ENCODE results near the gene TMEM178A. TPM values are rescaled to one million over a fixed set of nuclear protein-coding genes. Genes with fewer than 3 reads are reported as not detected.

The TMEM178A gene
- total and polyA plus RNA-seq, 12 donors = 0.35 to 46.4 (median 3.3) TPM; not detected in 1

DNA sequence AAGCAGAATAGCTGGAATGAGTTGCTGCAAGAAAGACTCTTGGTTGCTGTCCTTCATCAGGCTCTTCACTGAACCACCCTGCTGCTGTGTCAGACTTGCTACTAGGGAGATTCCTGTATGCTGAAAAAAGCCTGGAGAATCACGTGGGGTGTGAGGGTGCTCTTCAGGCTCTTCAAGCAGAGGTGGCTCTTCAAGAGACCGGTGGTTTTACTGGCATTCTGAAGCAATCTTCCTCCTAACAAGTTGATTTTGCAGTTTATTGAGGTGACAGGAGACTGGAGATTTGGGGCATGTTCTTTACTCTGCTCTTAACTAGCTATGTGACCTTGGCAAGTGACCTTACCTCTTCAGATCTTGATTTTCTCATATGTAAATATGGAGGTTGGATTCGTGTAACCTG lies 14.1 kb downstream of the TMEM178A start:
- 52 to 73% (median 69%) methylated on average over 2 to 3 of the region's 3 CpGs for WGBS, 4 donors
- Histone ChIP-seq H3K9me3 (replicated peaks in 1 of 3) (no peaks in the 10 kb centered on the region), H3K36me3 (replicated peaks in 1 of 2) (no peaks in the 10 kb centered on the region), H3K4me3 (no peak overlapping the region), H3K4me1 (replicated peaks in 1 of 2) (no peaks in the 10 kb centered on the region), H3K27ac (no peak overlapping the region), H3K27me3 (no peaks in the 10 kb centered on the region)
- no peak for DNase-seq
- no peak for TF ChIP-seq POLR2A (IDR thresholded peaks at IDR 0.05)
- TF ChIP-seq, protein P1, sequence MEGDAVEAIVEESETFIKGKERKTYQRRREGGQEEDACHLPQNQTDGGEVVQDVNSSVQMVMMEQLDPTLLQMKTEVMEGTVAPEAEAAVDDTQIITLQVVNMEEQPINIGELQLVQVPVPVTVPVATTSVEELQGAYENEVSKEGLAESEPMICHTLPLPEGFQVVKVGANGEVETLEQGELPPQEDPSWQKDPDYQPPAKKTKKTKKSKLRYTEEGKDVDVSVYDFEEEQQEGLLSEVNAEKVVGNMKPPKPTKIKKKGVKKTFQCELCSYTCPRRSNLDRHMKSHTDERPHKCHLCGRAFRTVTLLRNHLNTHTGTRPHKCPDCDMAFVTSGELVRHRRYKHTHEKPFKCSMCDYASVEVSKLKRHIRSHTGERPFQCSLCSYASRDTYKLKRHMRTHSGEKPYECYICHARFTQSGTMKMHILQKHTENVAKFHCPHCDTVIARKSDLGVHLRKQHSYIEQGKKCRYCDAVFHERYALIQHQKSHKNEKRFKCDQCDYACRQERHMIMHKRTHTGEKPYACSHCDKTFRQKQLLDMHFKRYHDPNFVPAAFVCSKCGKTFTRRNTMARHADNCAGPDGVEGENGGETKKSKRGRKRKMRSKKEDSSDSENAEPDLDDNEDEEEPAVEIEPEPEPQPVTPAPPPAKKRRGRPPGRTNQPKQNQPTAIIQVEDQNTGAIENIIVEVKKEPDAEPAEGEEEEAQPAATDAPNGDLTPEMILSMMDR (IDR thresholded peaks at IDR 0.05) = no peak
- intact Hi-C loops (cut with DNase I) = no loop called here

- TF ChIP-seq POLR2A (IDR thresholded peaks at IDR 0.05) = no peak
- TF ChIP-seq, protein P1 (IDR thresholded peaks at IDR 0.05) = no peak
- no peak for DNase-seq
- Histone ChIP-seq H3K4me3 (no peak overlapping the region), H3K27ac (no peak overlapping the region), H3K9me3 (replicated peaks in 1 of 3) (no peaks in the 10 kb centered on the region), H3K4me1 (replicated peaks in 1 of 2) (no peaks in the 10 kb centered on the region), H3K27me3 (no peaks in the 10 kb centered on the region), H3K36me3 (replicated peaks in 1 of 2) (no peaks in the 10 kb centered on the region)
- intact Hi-C loops (cut with DNase I) = no loop called here
- WGBS, 4 donors = 51 to 57% (median 54%) methylated on average over 2 of the region's 2 CpGs
These were observed 16.5 kb downstream of the TMEM178A start for GRCh38 chr2:39682066-39682692.

DNA sequence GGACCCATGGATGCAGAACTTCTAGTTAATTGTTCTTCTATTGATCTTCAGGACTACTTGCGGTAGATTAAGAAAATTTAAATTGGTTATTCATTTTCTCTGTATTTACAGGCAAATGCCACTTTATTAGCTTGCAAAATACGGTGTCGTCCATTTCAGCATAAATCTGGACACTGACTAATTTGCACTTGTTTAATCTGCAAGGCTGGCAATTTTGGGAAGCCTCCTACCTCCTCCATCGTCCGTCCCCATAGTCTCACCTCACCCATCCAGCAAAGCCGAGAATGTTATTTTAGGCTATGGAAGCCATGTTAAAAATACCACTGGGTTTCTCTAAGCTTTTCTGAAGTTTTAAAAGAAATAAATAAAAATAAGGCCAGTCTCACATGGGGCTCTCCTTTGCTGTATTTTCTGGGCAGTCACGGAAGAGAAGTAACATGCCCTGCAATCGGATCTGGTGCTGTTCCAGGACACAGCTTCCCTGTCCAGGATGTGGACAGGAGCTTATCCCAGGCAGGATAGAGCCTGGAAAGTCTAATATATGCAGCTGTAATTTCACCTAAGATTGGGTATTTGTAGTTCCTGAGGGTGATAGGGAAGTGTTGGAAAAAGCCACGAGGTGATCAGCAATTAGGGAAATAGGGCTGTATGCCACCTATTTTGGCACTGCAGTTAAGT lies 17.4 kb downstream of the TMEM178A start:
- Histone ChIP-seq H3K9me3 (replicated peaks in 1 of 3) (no peaks in the 10 kb centered on the region), H3K27ac (no peak overlapping the region), H3K36me3 (replicated peaks in 1 of 2) (no peaks in the 10 kb centered on the region), H3K4me1 (replicated peaks in 1 of 2) (no peaks in the 10 kb centered on the region), H3K27me3 (no peaks in the 10 kb centered on the region), H3K4me3 (no peak overlapping the region)
- DNase-seq = no peak
- WGBS, 4 donors = 86 to 92% (median 90%) methylated on average over 9 of the region's 9 CpGs
- intact Hi-C loops (cut with DNase I) = no loop called here
- TF ChIP-seq, protein P1 (IDR thresholded peaks at IDR 0.05) = no peak
- TF ChIP-seq POLR2A (IDR thresholded peaks at IDR 0.05) = no peak

- intact Hi-C loops (cut with DNase I) = no loop called here
- Histone ChIP-seq H3K4me3 (no peak overlapping the region), H3K27me3 (no peaks in the 10 kb centered on the region), H3K9me3 (replicated peaks in 1 of 3) (no peaks in the 10 kb centered on the region), H3K36me3 (replicated peaks in 1 of 2) (no peaks in the 10 kb centered on the region), H3K4me1 (replicated peaks in 1 of 2) (no peaks in the 10 kb centered on the region), H3K27ac (no peak overlapping the region)
- no peak for DNase-seq
- 86 to 93% (median 91%) methylated on average over 5 of the region's 5 CpGs for WGBS, 4 donors
- TF ChIP-seq POLR2A (IDR thresholded peaks at IDR 0.05) = no peak
- TF ChIP-seq, protein P1 (IDR thresholded peaks at IDR 0.05) = no peak
These were observed 18.7 kb downstream of the TMEM178A start for GRCh38 chr2:39684464-39684863.
